Epithelial cell of esophagus (primary cell): Measurements from ENCODE around the gene MYOCOS.
A peak's percentile ranks its signal among the peaks of the same experiment; 100 is the strongest.

Source experiments
- DNase-seq: peaks from one replicate; pipeline ENCODE4 v3.0.0; 2010; ENCODE audit warnings: low read depth
- H3K4me3 ChIP-seq: 2 replicates; pipeline ENCODE4 v1.5.1; 2011; ENCODE audit warnings: mild to moderate bottlenecking, low read length, control low read depth
- TF ChIP-seq, protein P1 (sequence below): IDR thresholded peaks from 2 replicates; pipeline ENCODE4 v1.5.1; 2011; ENCODE audit warnings: low read depth, mild to moderate bottlenecking, low read length, control low read depth, inconsistent platforms; ENCODE audit not compliant: insufficient read depth; ENCODE audit errors: missing control alignments

The MYOCOS gene

DNA sequence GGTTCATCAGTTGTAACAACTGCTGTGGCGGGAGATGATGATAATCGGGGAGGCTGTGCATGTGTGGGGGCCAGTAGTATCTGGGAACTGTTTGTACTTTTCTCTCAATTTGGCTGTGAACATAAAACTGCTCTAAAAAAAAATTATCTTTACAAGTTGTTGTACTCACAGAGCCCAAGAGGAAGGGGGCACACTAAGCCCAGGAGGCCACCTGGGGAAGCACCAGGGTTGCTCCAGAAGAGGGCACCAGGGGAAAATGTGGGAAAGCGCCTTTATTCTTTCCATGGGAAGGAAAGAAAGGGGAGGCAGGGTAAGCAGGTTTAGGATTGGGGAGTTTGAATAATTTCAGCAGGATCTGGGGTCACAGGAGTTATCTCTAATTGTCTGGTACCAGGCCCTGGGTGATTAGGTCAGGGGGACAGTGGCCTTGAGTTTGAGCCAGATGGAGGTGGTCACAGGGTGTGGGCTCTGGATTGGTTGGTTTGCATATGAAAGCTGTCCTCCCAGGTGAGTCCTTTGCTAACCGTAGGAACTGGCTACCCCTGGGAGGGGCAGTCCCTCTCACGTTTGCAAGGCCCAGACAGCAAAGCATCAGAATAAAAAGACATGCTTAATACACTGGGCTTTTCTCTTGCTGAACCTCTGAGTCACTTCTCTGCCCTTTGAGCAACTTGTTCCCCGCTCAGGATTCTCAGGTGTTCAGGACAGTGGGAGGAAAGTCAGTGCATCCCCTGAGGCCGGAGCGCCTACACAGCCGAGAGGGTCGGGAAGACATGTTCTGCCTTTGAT is 19.2 kb downstream of the MYOCOS start:
- DNase-seq: peak; percentile 14
- no peak overlapping the region for H3K4me3 ChIP-seq
- TF ChIP-seq, protein P1, sequence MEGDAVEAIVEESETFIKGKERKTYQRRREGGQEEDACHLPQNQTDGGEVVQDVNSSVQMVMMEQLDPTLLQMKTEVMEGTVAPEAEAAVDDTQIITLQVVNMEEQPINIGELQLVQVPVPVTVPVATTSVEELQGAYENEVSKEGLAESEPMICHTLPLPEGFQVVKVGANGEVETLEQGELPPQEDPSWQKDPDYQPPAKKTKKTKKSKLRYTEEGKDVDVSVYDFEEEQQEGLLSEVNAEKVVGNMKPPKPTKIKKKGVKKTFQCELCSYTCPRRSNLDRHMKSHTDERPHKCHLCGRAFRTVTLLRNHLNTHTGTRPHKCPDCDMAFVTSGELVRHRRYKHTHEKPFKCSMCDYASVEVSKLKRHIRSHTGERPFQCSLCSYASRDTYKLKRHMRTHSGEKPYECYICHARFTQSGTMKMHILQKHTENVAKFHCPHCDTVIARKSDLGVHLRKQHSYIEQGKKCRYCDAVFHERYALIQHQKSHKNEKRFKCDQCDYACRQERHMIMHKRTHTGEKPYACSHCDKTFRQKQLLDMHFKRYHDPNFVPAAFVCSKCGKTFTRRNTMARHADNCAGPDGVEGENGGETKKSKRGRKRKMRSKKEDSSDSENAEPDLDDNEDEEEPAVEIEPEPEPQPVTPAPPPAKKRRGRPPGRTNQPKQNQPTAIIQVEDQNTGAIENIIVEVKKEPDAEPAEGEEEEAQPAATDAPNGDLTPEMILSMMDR: no peak

- no peak overlapping the region for H3K4me3 ChIP-seq
- TF ChIP-seq, protein P1: no peak
- DNase-seq: no peak
These were observed 20.2 kb downstream of the MYOCOS start for GRCh38 chr1:171642197-171642596.

DNA sequence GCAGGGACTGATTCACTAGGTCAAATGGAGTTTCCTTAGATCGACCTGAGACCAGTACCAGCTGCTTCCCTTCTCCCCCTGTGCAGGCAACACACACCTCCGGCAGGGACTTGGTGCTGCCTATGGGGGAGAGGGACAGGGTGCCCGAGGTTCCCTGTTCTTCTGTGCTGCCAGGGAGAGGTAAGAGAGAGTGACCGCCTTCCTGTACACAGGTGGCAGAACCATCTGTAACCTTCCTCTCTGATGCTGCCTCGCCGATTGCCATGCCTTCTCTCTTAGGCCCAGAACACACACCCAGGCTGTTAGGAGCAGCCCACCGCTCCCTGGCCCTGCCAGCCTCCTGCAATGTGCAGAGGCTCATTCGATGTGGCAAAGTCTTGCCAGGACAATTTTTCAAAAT is 21.1 kb downstream of the MYOCOS start:
- no peak for DNase-seq
- TF ChIP-seq, protein P1: no peak
- H3K4me3 ChIP-seq: no peak overlapping the region

- no peak overlapping the region for H3K4me3 ChIP-seq
- peak; percentile 84 for DNase-seq
- TF ChIP-seq, protein P1: peak; percentile 91
These were observed 22.9 kb downstream of the MYOCOS start for GRCh38 chr1:171644805-171645483.

DNA sequence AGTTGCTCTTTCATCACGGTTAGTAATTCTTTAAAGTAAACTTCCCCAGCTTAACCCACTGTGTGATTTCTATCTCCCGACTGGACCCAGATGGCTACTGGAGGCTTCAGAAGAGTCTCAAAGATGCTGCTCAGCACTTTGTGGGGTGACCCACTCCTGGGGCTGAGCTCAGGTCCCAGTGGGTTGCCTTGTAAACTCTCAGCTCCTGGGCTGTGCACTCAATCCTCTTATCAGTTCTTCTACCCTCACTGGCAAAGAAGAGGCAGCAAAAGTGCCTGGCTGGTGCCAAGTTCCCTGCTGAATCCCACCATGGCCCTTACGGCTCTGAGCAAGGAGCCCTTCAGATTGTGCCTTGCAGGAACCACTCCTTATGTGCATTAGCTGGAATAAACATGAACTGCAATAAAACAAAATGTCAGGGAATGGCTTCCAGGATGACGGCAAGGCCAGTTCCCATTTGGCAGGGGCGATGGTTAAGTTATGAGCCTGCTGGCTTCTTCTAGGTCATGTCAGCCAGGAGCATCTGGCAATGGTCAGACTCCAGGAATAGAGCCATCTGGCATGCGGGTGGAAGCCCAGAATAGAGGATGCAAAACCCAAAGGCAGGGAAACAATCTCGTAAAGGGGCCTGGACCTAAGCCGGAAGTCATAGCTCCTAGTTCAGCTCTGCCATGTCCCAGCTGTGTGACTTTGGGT is 23.7 kb downstream of the MYOCOS start:
- TF ChIP-seq, protein P1: no peak
- DNase-seq: no peak
- no peak overlapping the region for H3K4me3 ChIP-seq

DNA sequence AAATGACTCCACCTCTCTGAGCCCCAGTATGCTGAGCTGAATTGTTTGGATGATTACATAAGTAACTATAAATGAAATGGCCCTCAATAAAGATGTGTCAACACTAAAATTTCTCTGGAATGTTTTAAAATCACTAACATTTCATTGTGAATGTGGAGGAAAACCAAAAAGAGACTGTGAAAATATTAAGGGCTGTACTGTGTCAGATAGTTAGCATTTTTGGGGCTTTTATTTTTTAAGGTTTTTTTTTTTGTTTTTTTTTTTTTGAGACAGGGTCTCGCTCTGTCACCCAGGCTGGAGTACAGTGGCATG is 24.2 kb downstream of the MYOCOS start:
- TF ChIP-seq, protein P1: no peak
- no peak for DNase-seq
- H3K4me3 ChIP-seq: no peak overlapping the region
